HG03520 (cell line): ENCODE data around the gene MYO5A.

ENCODE experiments used
- ATAC-seq: cut with Tn5 transposase; IDR thresholded peaks from one replicate; pipeline ENCODE4 v1.9.1; 2021; ENCODE audit warnings: mild to moderate bottlenecking, moderate library complexity; ENCODE audit not compliant: unreplicated experiment

Gene MYO5A

GRCh38 chr15:52378746-52379394, 149.8 kb downstream of the MYO5A start:
- ATAC-seq, result peak; percentile 48

- ATAC-seq, result no peak
These were observed 158.7 kb downstream of the MYO5A start for GRCh38 chr15:52370010-52370409.

- ATAC-seq, result no peak
These were observed 159.2 kb downstream of the MYO5A start for GRCh38 chr15:52369455-52369854.

GRCh38 chr15:52369030-52369429, 159.7 kb downstream of the MYO5A start:
- ATAC-seq, result no peak

GRCh38 chr15:52368402-52368801, 160.3 kb downstream of the MYO5A start:
- no peak for ATAC-seq

- no peak for ATAC-seq
These were observed 166.2 kb downstream of the MYO5A start for GRCh38 chr15:52362497-52362896.

GRCh38 chr15:52361975-52362494, 166.6 kb downstream of the MYO5A start:
- no peak for ATAC-seq

- ATAC-seq, result no peak
These were observed 167.2 kb downstream of the MYO5A start for GRCh38 chr15:52361494-52361893.

GRCh38 chr15:52360229-52361203, 168.2 kb downstream of the MYO5A start:
- ATAC-seq, result no peak

GRCh38 chr15:52359722-52360121, 169.0 kb downstream of the MYO5A start:
- no peak for ATAC-seq

GRCh38 chr15:52357949-52358348, 170.7 kb downstream of the MYO5A start:
- ATAC-seq, result no peak

GRCh38 chr15:52352086-52352485, 176.6 kb downstream of the MYO5A start:
- ATAC-seq, result no peak

- no peak for ATAC-seq
These were observed 177.3 kb downstream of the MYO5A start for GRCh38 chr15:52351206-52351908.

GRCh38 chr15:52350423-52350822, 178.3 kb downstream of the MYO5A start:
- ATAC-seq, result no peak

- no peak for ATAC-seq
These were observed 179.5 kb downstream of the MYO5A start for GRCh38 chr15:52349052-52349700.

- ATAC-seq, result no peak
These were observed 180.5 kb downstream of the MYO5A start for GRCh38 chr15:52348056-52348745.

GRCh38 chr15:52344592-52344991, 184.1 kb downstream of the MYO5A start:
- no peak for ATAC-seq

GRCh38 chr15:52343831-52344230, 184.8 kb downstream of the MYO5A start:
- ATAC-seq, result no peak

GRCh38 chr15:52340093-52340492, 188.6 kb downstream of the MYO5A start:
- no peak for ATAC-seq

GRCh38 chr15:52338891-52339290, 189.8 kb downstream of the MYO5A start:
- no peak for ATAC-seq
